GM12872 (cell line): ENCODE data around the gene SRGN.

Experiments used
- TF ChIP-seq, protein P1 (sequence below): IDR thresholded peaks from 3 replicates; pipeline ENCODE4 v1.5.1; 2011; ENCODE audit warnings: low read depth, mild to moderate bottlenecking, low read length, moderate library complexity; ENCODE audit not compliant: insufficient read depth

Gene SRGN

GRCh38 chr10:69096045-69096444, 8.1 kb downstream of the SRGN start:
- TF ChIP-seq, protein P1, sequence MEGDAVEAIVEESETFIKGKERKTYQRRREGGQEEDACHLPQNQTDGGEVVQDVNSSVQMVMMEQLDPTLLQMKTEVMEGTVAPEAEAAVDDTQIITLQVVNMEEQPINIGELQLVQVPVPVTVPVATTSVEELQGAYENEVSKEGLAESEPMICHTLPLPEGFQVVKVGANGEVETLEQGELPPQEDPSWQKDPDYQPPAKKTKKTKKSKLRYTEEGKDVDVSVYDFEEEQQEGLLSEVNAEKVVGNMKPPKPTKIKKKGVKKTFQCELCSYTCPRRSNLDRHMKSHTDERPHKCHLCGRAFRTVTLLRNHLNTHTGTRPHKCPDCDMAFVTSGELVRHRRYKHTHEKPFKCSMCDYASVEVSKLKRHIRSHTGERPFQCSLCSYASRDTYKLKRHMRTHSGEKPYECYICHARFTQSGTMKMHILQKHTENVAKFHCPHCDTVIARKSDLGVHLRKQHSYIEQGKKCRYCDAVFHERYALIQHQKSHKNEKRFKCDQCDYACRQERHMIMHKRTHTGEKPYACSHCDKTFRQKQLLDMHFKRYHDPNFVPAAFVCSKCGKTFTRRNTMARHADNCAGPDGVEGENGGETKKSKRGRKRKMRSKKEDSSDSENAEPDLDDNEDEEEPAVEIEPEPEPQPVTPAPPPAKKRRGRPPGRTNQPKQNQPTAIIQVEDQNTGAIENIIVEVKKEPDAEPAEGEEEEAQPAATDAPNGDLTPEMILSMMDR: no peak

- TF ChIP-seq, protein P1: no peak
These were observed 9.8 kb downstream of the SRGN start for GRCh38 chr10:69097729-69098128.

DNA sequence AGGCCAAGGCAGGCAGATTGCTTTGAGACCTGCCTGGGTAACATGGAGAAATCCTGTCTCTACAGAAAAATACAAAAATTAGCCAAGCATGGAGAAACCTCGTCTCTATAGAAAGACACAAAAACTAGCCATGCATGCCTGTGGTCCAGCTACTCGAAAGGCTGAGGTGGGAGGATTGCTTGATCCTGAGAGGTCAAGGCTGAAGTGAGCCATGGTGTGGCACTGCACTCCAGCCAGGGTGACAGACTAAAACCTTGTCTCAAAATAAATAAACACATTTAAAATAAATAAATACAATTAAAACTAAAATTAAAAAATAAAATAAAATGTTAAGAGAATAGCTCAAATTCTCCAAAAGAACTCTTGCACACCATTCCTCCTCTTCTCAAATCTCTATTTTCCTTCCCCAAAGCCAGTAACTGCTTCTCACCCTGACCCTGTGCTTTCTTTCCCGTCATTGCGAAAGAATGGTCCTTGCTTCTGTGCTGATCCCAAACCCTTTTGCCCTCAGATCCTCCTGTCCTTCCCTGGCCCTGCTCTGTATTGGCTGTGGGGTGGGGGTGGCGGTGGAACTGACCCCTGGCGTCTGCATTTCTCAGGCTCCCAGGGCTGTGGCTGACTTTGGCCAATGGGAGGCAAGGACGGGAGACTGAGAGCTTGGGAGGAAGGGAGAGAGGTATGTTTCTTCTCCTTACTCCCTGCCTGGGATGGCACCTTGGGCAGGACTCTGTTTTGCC, 12.4 kb downstream of the SRGN start:
- TF ChIP-seq, protein P1: no peak

- TF ChIP-seq, protein P1: no peak
These were observed 13.7 kb downstream of the SRGN start for GRCh38 chr10:69101451-69102095.

GRCh38 chr10:69102440-69102839, 14.5 kb downstream of the SRGN start:
- TF ChIP-seq, protein P1: no peak

DNA sequence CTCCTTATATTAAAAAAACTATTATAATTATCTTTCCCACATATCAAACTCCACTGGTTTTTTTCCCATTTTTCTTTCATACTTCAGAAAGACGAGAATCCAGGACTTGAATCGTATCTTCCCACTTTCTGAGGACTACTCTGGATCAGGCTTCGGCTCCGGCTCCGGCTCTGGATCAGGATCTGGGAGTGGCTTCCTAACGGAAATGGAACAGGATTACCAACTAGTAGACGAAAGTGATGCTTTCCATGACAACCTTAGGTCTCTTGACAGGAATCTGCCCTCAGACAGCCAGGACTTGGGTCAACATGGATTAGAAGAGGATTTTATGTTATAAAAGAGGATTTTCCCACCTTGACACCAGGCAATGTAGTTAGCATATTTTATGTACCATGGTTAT, 15.9 kb downstream of the SRGN start:
- TF ChIP-seq, protein P1: no peak

DNA sequence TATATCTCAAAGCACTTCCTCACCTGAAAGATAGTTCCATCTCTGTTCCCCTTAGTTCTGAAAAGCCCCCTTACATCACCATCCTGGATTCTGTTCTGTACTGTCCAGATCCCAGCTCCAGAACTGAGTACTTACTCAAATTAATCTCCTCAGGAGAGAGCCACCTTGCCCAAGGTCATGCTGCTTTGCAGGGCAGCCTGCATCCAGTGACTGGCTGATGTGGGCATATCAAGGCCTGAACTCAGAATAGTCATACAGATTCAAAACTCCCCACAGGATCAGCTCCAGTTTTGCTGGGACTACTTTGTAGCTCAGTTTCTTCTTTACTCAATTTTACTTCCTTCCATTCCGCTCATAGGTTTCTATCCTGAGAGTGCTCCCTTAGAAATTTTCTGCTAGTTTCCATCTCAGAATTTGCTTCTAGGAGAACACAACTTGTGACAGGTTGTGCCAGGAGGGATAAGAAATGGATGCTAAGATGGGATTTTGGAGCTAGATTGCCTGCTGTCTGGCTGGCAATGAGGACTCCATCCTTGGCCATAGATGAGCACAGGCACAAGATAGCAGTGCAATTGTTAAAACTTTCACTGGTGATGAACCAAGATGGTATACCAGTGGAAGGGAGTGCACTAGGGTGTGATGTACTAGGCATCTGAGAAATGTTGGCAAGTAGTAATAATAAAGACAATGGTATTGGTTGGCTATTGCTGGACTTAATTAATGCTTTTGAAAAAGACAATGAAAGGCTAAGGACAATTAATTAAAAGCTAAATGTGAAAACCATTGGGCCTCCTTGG, 17.3 kb downstream of the SRGN start:
- TF ChIP-seq, protein P1: no peak
